Lower leg skin (tissue), 4 donors: Measurements from ENCODE around the gene LDB2. TPM values are rescaled to one million over a fixed set of nuclear protein-coding genes. Genes with fewer than 3 reads are reported as not detected.

ENCODE experiments used
- DNase-seq, 2 donors: peaks; one replicate each; pipeline ENCODE4 v3.0.0-alpha.2; 2019; ENCODE audit warnings: low spot score in 2 of 2
- H3K4me3 ChIP-seq: fragments of 200-600 bp; sonication (generic); 2 replicates; pipeline ENCODE4 v1.5.1; 2017; ENCODE audit warnings: mild to moderate bottlenecking, low read depth; ENCODE audit not compliant: poor library complexity, severe bottlenecking
- CTCF ChIP-seq, 3 donors: fragments of 450-650 bp; IDR thresholded peaks; one replicate each; pipeline ENCODE4 v1.5.1; 2016; ENCODE audit warnings: antibody characterized with exemption in 3 of 3, mild to moderate bottlenecking in 3 of 3, moderate library complexity in 2 of 3
- POLR2A ChIP-seq, 2 donors: fragments of 450-650 bp; IDR thresholded peaks; one replicate each; pipeline ENCODE4 v1.6.1; 2016 to 2017; ENCODE audit warnings: antibody characterized with exemption in 2 of 2, mild to moderate bottlenecking in 1 of 2, moderate library complexity in 1 of 2
- WGBS, 2 donors: methylation state at CpG; one replicate each; pipeline ENCODE4 v1.1.5; 2018; 5-methylcytosine and 5-hydroxymethylcytosine counted together
- intact Hi-C: fragments of 100-400 bp; cut with DNase I; formaldehyde crosslinking; loops from one replicate; pipeline ENCODE4 v1.15.0; 2023; ENCODE audit warnings: low total_unique reads
- total RNA-seq, 4 donors: library from RNA; depleted of rRNA; stranded (reverse); fragments of >200 nt; gene quantifications; one replicate each; pipeline ENCODE4 v1.1.0, GENCODE V29; 2016

Gene LDB2
- total RNA-seq, 4 donors from 2014 or later = 5.4 to 14.0 (median 7.8) TPM

- intact Hi-C loops = no loop called here
- DNase-seq = no peak
- no peak for TF ChIP-seq CTCF (IDR thresholded peaks at IDR 0.05)
- no peak for TF ChIP-seq POLR2A (IDR thresholded peaks at IDR 0.05)
- no peak overlapping the region for H3K4me3 ChIP-seq
- WGBS, 2 donors = 0 to 32% methylated on average over 1 of the region's 1 CpG
Measured at GRCh38 chr4:16860516-16860915, 37.9 kb downstream of the LDB2 start.

GRCh38 chr4:16859031-16859430 lies 39.4 kb downstream of the LDB2 start:
- WGBS, 2 donors = 84 to 91% methylated on average over 4 of the region's 4 CpGs
- no peak for TF ChIP-seq CTCF (IDR thresholded peaks at IDR 0.05)
- no peak for TF ChIP-seq POLR2A (IDR thresholded peaks at IDR 0.05)
- H3K4me3 ChIP-seq = no peak overlapping the region
- intact Hi-C loops = no loop called here
- DNase-seq = no peak

- WGBS, 2 donors = 73 to 81% methylated on average over 9 of the region's 9 CpGs
- intact Hi-C loops = no loop called here
- no peak overlapping the region for H3K4me3 ChIP-seq
- no peak for TF ChIP-seq POLR2A (IDR thresholded peaks at IDR 0.05)
- no peak for TF ChIP-seq CTCF (IDR thresholded peaks at IDR 0.05)
- DNase-seq = no peak
Measured at GRCh38 chr4:16858275-16858752, 40.1 kb downstream of the LDB2 start.

- TF ChIP-seq POLR2A (IDR thresholded peaks at IDR 0.05) = no peak
- TF ChIP-seq CTCF (IDR thresholded peaks at IDR 0.05) = no peak
- no peak for DNase-seq
- no peak overlapping the region for H3K4me3 ChIP-seq
- WGBS, 2 donors = 70 to 76% methylated on average over 5 of the region's 5 CpGs
- intact Hi-C loops = no loop called here
Measured at GRCh38 chr4:16857425-16857824, 41.0 kb downstream of the LDB2 start.

GRCh38 chr4:16853640-16854039 lies 44.8 kb downstream of the LDB2 start:
- TF ChIP-seq CTCF (IDR thresholded peaks at IDR 0.05) = no peak
- no peak for TF ChIP-seq POLR2A (IDR thresholded peaks at IDR 0.05)
- WGBS, 2 donors = 87 to 93% methylated on average over 2 of the region's 2 CpGs
- no peak for DNase-seq
- intact Hi-C loops = no loop called here
- H3K4me3 ChIP-seq = no peak overlapping the region

- DNase-seq = no peak
- no peak overlapping the region for H3K4me3 ChIP-seq
- intact Hi-C loops = no loop called here
- no peak for TF ChIP-seq POLR2A (IDR thresholded peaks at IDR 0.05)
- TF ChIP-seq CTCF (IDR thresholded peaks at IDR 0.05) = no peak
Measured at GRCh38 chr4:16852644-16853043, 45.8 kb downstream of the LDB2 start.
